Measurements from ENCODE around the gene IL15RA. TPM values are rescaled to one million over a fixed set of nuclear protein-coding genes. Genes with fewer than 3 reads are reported as not detected.
"Not testable (repeated sequence)": the region's sequence is repeated elsewhere in the genome, so short reads cannot be mapped to it uniquely, and the experiment has no call there.

Gene IL15RA
- total RNA-seq, 4 donors from 2014 or later: 19.4 to 38.0 (median 34.9) TPM

- Histone ChIP-seq H3K4me1 (no peaks in the 10 kb centered on the region), H3K4me3 (no peak overlapping the region), H3K36me3 (peaks cover 0 to 94% (median 0%) of the 10 kb centered on the region in 3 donors), H3K9me3 (no peaks in the 10 kb centered on the region), H3K27me3 (no peaks in the 10 kb centered on the region), H3K27ac (no peak overlapping the region)
- TF ChIP-seq, protein P1, sequence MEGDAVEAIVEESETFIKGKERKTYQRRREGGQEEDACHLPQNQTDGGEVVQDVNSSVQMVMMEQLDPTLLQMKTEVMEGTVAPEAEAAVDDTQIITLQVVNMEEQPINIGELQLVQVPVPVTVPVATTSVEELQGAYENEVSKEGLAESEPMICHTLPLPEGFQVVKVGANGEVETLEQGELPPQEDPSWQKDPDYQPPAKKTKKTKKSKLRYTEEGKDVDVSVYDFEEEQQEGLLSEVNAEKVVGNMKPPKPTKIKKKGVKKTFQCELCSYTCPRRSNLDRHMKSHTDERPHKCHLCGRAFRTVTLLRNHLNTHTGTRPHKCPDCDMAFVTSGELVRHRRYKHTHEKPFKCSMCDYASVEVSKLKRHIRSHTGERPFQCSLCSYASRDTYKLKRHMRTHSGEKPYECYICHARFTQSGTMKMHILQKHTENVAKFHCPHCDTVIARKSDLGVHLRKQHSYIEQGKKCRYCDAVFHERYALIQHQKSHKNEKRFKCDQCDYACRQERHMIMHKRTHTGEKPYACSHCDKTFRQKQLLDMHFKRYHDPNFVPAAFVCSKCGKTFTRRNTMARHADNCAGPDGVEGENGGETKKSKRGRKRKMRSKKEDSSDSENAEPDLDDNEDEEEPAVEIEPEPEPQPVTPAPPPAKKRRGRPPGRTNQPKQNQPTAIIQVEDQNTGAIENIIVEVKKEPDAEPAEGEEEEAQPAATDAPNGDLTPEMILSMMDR (IDR thresholded peaks at IDR 0.05): no peak
- TF ChIP-seq POLR2A (IDR thresholded peaks at IDR 0.05): no peak
- DNase-seq: no peak
Measured at GRCh38 chr10:5913736-5914135, 63.6 kb downstream of the IL15RA start.

DNA sequence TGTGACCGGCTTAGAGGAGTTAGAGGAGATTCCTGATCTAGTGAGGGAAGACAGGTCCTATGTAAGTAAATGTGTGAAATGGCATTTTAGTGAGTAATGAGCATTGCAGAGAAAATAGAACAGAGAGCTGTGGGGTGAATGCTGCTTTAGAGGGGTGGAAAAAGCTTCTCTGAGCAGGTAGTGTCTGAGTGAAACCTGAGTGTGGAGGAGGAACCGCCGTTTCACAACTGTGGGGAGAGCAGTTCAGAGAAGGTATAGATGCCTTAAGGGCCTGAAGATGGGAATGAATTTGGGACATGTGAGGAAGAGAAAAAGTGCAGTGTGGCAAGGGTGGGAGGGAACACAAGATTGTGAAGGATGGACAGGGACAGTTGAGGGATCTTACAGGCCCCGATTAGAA, 65.7 kb downstream of the IL15RA start:
- TF ChIP-seq POLR2A (IDR thresholded peaks at IDR 0.05): no peak
- TF ChIP-seq, protein P1 (IDR thresholded peaks at IDR 0.05): no peak
- DNase-seq: no peak
- Histone ChIP-seq H3K4me1 (no peaks in the 10 kb centered on the region), H3K27me3 (no peaks in the 10 kb centered on the region), H3K4me3 (no peak overlapping the region), H3K27ac (no peak overlapping the region), H3K36me3 (peaks cover 0 to 80% (median 0%) of the 10 kb centered on the region in 3 donors), H3K9me3 (no peaks in the 10 kb centered on the region)

DNA sequence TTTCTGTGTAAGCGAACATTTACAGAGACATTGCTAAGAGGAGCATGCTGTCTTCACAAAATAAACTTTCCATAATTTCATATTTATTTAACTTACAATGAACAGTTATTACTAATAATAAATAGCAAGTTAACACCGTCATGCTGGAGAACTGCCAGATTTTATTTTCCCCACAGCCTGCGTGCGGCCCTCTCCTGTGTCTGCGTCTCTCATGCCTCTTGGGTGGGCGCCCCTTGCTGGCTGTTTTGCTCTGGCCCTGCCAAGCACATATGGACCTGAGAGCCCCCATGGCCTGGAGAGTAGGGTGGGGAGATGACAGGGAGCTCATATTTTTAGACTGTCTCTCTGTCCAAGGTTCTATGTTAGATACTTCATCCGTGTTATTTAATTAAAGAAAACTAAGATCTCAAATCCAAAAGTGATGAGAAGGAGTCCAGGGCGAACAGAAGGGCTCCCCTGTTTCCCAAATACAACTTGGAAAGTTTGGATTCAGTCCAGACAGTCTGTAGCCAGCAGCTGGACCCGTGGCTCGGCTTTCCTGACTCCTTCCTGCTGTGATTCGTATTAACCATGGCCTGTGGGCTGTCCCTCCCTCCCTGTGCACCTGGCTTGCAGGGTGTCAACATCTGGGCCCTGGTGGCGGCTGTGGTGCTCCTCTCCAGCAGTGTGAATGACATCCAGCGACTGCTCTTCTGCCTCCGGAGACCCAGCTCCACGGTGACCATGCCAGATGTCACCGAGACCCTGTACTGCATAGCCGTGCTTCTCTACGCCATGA, 66.8 kb downstream of the IL15RA start:
- TF ChIP-seq, protein P1 (IDR thresholded peaks at IDR 0.05): no peak
- no peak for TF ChIP-seq POLR2A (IDR thresholded peaks at IDR 0.05)
- no peak for DNase-seq
- peak overlapping the region in 2 of 4 donors; percentile 2 to 22 for H3K27ac ChIP-seq

DNA sequence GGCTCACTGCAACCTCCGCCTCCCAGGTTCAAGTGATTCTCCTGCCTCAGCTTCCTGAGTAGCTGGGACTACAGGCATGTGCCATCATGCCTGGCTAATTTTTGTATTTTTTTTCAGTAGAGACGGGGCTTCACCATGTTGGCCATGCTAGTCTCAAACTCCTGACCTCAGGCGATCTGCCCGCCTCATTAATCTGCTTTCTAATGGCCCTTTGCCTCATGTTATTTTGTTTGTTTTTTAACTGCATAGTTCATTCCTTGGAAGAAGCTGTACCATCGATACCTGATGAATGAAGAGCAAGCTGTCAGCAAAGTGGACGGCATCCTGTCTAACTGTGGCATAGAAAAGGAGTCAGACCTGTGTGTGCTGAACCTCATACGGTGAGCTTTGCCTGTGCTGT, 68.7 kb downstream of the IL15RA start:
- not testable (repeated sequence) for H3K27ac ChIP-seq, H3K4me3 ChIP-seq, DNase-seq, H3K4me1 ChIP-seq, H3K9me3 ChIP-seq, H3K27me3 ChIP-seq
- H3K36me3 ChIP-seq: peaks cover 0 to 72% (median 0%) of the 10 kb centered on the region in 3 donors

More for the DNA sequence above, 66.8 kb downstream of the IL15RA start:
- Histone ChIP-seq H3K36me3 (peaks cover 0 to 82% (median 0%) of the 10 kb centered on the region in 3 donors), H3K4me1 (no peaks in the 10 kb centered on the region), H3K9me3 (no peaks in the 10 kb centered on the region), H3K4me3 (no peak overlapping the region), H3K27me3 (no peaks in the 10 kb centered on the region)

GRCh38 chr10:5906651-5907050, 70.7 kb downstream of the IL15RA start:
- H3K27ac ChIP-seq: peak overlapping the region in 1 of 4 donors; percentile 23
- DNase-seq: no peak
- no peak overlapping the region for H3K4me3 ChIP-seq

More at GRCh38 chr10:5906651-5907050, 70.7 kb downstream of the IL15RA start:
- H3K4me1 ChIP-seq: no peaks in the 10 kb centered on the region
- peaks cover 0 to 56% (median 0%) of the 10 kb centered on the region in 3 donors for H3K36me3 ChIP-seq
- no peak for TF ChIP-seq POLR2A (IDR thresholded peaks at IDR 0.05)
- TF ChIP-seq, protein P1 (IDR thresholded peaks at IDR 0.05): no peak
- no peaks in the 10 kb centered on the region for H3K27me3 ChIP-seq
- H3K9me3 ChIP-seq: no peaks in the 10 kb centered on the region
